CD14-positive monocyte (primary cell): Measurements from ENCODE around the gene ZNF778. TPM values are rescaled to one million over a fixed set of nuclear protein-coding genes. Genes with fewer than 3 reads are reported as not detected.
A peak's percentile ranks its signal among the peaks of the same experiment; 100 is the strongest.

ENCODE experiments used
- DNase-seq, 3 donors: peaks; one replicate each; pipeline ENCODE4 v3.0.0-alpha.2; 2011 to 2022
- H2AFZ ChIP-seq: 2 replicates; pipeline ENCODE4 v1.6.0; 2012; ENCODE audit warnings: mild to moderate bottlenecking, low read depth, low read length, inconsistent platforms; ENCODE audit not compliant: insufficient read depth, poor library complexity, severe bottlenecking
- H3K27ac ChIP-seq, 2 donors: 1 replicate in 1 of 2; 2 replicates in 1 of 2; pipeline ENCODE4 v1.5.1; 2012 to 2013; ENCODE audit warnings: low read length in 2 of 2, control low read depth in 1 of 2, inconsistent platforms in 1 of 2, low read depth in 1 of 2, mild to moderate bottlenecking in 1 of 2
- H3K27me3 ChIP-seq, 2 donors: one replicate each; pipeline versions ENCODE4 v1.6.0 to v1.6.1; 2011 to 2013; ENCODE audit warnings: low read length in 2 of 2; ENCODE audit not compliant: control insufficient read depth in 2 of 2, insufficient read depth in 2 of 2
- H3K36me3 ChIP-seq, 2 donors: replicated peaks in 1 of 2; 1 replicate in 1 of 2; 2 replicates in 1 of 2; pipeline versions ENCODE4 v1.5.1 to v1.6.1; 2012 to 2013; ENCODE audit warnings: low read length in 2 of 2, control low read depth in 1 of 2, inconsistent platforms in 1 of 2, mild to moderate bottlenecking in 1 of 2; ENCODE audit not compliant: insufficient read depth in 2 of 2, control insufficient read depth in 1 of 2
- H3K4me1 ChIP-seq, 2 donors: 1 replicate in 1 of 2; 2 replicates in 1 of 2; pipeline versions ENCODE4 v1.5.1 to v1.6.1; 2012 to 2013; ENCODE audit warnings: low read length in 2 of 2, control low read depth in 1 of 2, inconsistent platforms in 1 of 2, mild to moderate bottlenecking in 1 of 2, moderate library complexity in 1 of 2; ENCODE audit not compliant: insufficient read depth in 2 of 2, control insufficient read depth in 1 of 2
- H3K4me2 ChIP-seq: replicated peaks from 2 replicates; pipeline ENCODE3; 2012; ENCODE audit warnings: low read length, moderate library complexity, mild to moderate bottlenecking; ENCODE audit not compliant: poor library complexity, severe bottlenecking; ENCODE audit errors: extremely low read depth
- H3K4me3 ChIP-seq, 3 experiments: fragments of 200-600 bp in 1 of 3; sonication (generic) in 1 of 3; replicated peaks in 1 of 3; 1 replicate in 2 of 3; 2 replicates in 1 of 3; pipeline ENCODE4 v1.5.1; 2011 to 2013; ENCODE audit warnings: low read length in 3 of 3, mild to moderate bottlenecking in 3 of 3, control low read depth in 2 of 3, low read depth in 2 of 3, inconsistent platforms in 1 of 3, moderate library complexity in 1 of 3
- H3K79me2 ChIP-seq: 2 replicates; pipeline ENCODE4 v1.6.0; 2012; ENCODE audit warnings: mild to moderate bottlenecking, control low read depth, inconsistent platforms, low read length, moderate library complexity; ENCODE audit not compliant: insufficient read depth
- H3K9ac ChIP-seq: 2 replicates; pipeline ENCODE4 v1.6.0; 2017; ENCODE audit warnings: low read length, mild to moderate bottlenecking; ENCODE audit not compliant: insufficient read depth, poor library complexity, severe bottlenecking
- H3K9me3 ChIP-seq, 2 donors: replicated peaks in 1 of 2; 1 replicate in 1 of 2; 2 replicates in 1 of 2; pipeline versions ENCODE4 v1.5.1 to v1.6.1; 2012 to 2013; ENCODE audit warnings: low read length in 2 of 2, control low read depth in 1 of 2; ENCODE audit not compliant: control insufficient read depth in 1 of 2, insufficient read depth in 1 of 2
- H4K20me1 ChIP-seq: 2 replicates; pipeline ENCODE4 v1.6.0; 2012; ENCODE audit warnings: mild to moderate bottlenecking, low read length, control low read depth, moderate library complexity; ENCODE audit not compliant: insufficient read depth
- H3K27ac Mint-ChIP-seq, 7 donors: one replicate each; pipeline ENCODE4 v1.8.0; 2020; ENCODE audit warnings: mild to moderate bottlenecking in 7 of 7, mixed read lengths in 7 of 7, moderate library complexity in 6 of 7, inconsistent platforms in 2 of 7
- H3K27me3 Mint-ChIP-seq, 3 donors: one replicate each; pipeline ENCODE4 v1.8.0; 2021 to 2022; ENCODE audit warnings: low read depth in 3 of 3, mild to moderate bottlenecking in 3 of 3, mixed read lengths in 3 of 3, moderate library complexity in 3 of 3, inconsistent platforms in 1 of 3
- H3K36me3 Mint-ChIP-seq, 2 donors: one replicate each; pipeline ENCODE4 v1.8.0; 2020; ENCODE audit warnings: mixed read lengths in 2 of 2, inconsistent platforms in 1 of 2, mild to moderate bottlenecking in 1 of 2
- H3K4me1 Mint-ChIP-seq: one replicate; pipeline ENCODE4 v1.8.0; 2020; ENCODE audit warnings: mild to moderate bottlenecking, mixed read lengths
- H3K4me3 Mint-ChIP-seq, 2 donors: one replicate each; pipeline ENCODE4 v1.8.0; 2020; ENCODE audit warnings: mild to moderate bottlenecking in 2 of 2, mixed read lengths in 2 of 2, moderate library complexity in 1 of 2
- H3K9me3 Mint-ChIP-seq, 7 donors: one replicate each; pipeline ENCODE4 v1.8.0; 2020 to 2022; ENCODE audit warnings: mixed read lengths in 7 of 7, mild to moderate bottlenecking in 6 of 7, moderate library complexity in 6 of 7, inconsistent platforms in 2 of 7
- WGBS: methylation state at CpG from one replicate; pipeline ENCODE4 v1.1.5; 2013; ENCODE audit warnings: missing lambda C conversion rate; ENCODE audit not compliant: insufficient coverage; 5-methylcytosine and 5-hydroxymethylcytosine counted together
- intact Hi-C, 2 donors: fragments of 100-400 bp; cut with micrococcal nuclease; formaldehyde crosslinking; loops; one replicate each; pipeline versions ENCODE4 v1.15.0 to v1.15.1; 2023
- polyA plus RNA-seq, 3 donors: library from polyadenylated mRNA; depleted of rRNA in 1 of 3; unstranded in 2 of 3; stranded (reverse) in 1 of 3; fragments of 300-500 nt in 2 of 3; fragments of >200 nt in 1 of 3; fragmentation: Illumina TruSeq in 2 of 3; gene quantifications; 1 replicate in 2 of 3; 2 replicates in 1 of 3; pipeline ENCODE4 v1.2.3, GENCODE V29; 2012 to 2021
- TF ChIP-seq, protein P1 (sequence below): fragments of 200-600 bp; IDR thresholded peaks from one replicate; pipeline ENCODE4 v1.8.0; 2022; ENCODE audit warnings: antibody characterized with exemption, mild to moderate bottlenecking

The ZNF778 gene
- polyA plus RNA-seq, 3 donors, result 0.51 to 9.0 (median 0.60) TPM

GRCh38 chr16:89175280-89176146, 42.0 kb upstream of the ZNF778 start:
- no peak overlapping the region for H3K4me3 ChIP-seq
- intact Hi-C loops, result no loop called here
- peaks cover 0 to 4% (median 0%) of the 10 kb centered on the region in 7 donors for H3K9me3 Mint-ChIP-seq

DNA sequence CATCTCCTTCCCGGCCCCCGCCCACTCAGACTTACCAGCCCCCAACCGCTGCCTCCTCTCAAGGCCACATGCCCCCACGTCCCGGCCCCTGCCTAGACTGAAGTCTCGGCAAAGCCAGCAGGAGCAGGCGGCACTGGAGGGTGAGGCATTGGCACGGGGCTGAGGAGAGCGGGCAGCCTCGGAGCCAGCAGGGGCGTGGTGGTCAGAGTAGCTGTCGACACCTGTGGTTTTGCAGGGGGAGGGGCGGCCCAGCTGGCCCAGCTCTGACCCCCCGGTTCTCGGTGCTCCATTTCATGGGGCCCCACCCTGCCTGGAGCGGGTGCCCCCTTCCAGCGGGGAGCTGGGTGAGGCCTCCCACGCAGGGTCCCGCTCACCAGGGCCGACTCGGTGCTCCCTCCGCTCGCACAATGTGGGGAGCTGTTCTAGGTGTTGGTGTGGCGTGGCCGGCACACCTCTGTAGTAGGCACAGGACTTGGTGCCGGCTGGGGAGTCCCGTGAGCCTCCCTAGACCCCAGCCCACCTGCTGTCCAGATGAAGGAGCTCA, 41.3 kb upstream of the ZNF778 start:
- Mint-ChIP-seq H3K9me3 (no peaks in the 10 kb centered on the region), H3K27me3 (peaks cover 2 to 27% (median 2%) of the 10 kb centered on the region in 3 donors), H3K4me3 (peak overlapping the region in 1 of 2 donors; percentile 37), H3K27ac (no peak overlapping the region), H3K4me1 (no peaks in the 10 kb centered on the region), H3K36me3 (no peaks in the 10 kb centered on the region)
- no peak overlapping the region for H3K9ac ChIP-seq
- H3K4me1 ChIP-seq, result peaks cover 4 to 6% of the 10 kb centered on the region in 2 donors
- H3K27ac ChIP-seq, result no peak overlapping the region
- H3K4me3 ChIP-seq, result no peak overlapping the region
- 92% methylated on average over 13 of the region's 27 CpGs for WGBS
- no peaks in the 10 kb centered on the region for H3K36me3 ChIP-seq
- H3K79me2 ChIP-seq, result no peaks in the 10 kb centered on the region
- no peaks in the 10 kb centered on the region for H3K9me3 ChIP-seq
- TF ChIP-seq, protein P1, sequence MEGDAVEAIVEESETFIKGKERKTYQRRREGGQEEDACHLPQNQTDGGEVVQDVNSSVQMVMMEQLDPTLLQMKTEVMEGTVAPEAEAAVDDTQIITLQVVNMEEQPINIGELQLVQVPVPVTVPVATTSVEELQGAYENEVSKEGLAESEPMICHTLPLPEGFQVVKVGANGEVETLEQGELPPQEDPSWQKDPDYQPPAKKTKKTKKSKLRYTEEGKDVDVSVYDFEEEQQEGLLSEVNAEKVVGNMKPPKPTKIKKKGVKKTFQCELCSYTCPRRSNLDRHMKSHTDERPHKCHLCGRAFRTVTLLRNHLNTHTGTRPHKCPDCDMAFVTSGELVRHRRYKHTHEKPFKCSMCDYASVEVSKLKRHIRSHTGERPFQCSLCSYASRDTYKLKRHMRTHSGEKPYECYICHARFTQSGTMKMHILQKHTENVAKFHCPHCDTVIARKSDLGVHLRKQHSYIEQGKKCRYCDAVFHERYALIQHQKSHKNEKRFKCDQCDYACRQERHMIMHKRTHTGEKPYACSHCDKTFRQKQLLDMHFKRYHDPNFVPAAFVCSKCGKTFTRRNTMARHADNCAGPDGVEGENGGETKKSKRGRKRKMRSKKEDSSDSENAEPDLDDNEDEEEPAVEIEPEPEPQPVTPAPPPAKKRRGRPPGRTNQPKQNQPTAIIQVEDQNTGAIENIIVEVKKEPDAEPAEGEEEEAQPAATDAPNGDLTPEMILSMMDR, result no peak
- intact Hi-C loops, result no loop called here
- no peak for DNase-seq
- peaks cover 0 to 22% of the 10 kb centered on the region in 2 donors for H3K27me3 ChIP-seq
- H4K20me1 ChIP-seq, result no peaks in the 10 kb centered on the region
- H2AFZ ChIP-seq, result no peak overlapping the region
- H3K4me2 ChIP-seq, result no peak overlapping the region

More at GRCh38 chr16:89175280-89176146, 42.0 kb upstream of the ZNF778 start:
- H3K27ac Mint-ChIP-seq, result no peak overlapping the region
- H3K27me3 ChIP-seq, result peaks cover 0 to 28% of the 10 kb centered on the region in 2 donors
- peaks cover 5% of the 10 kb centered on the region for H3K4me1 Mint-ChIP-seq
- TF ChIP-seq, protein P1, result no peak
- WGBS, result 68% methylated on average over 18 of the region's 20 CpGs
- H4K20me1 ChIP-seq, result no peaks in the 10 kb centered on the region
- no peak overlapping the region for H3K4me3 Mint-ChIP-seq
- H3K4me1 ChIP-seq, result peaks cover 11 to 12% of the 10 kb centered on the region in 2 donors
- no peak overlapping the region for H3K27ac ChIP-seq
- no peak overlapping the region for H3K9ac ChIP-seq
- H3K9me3 ChIP-seq, result no peaks in the 10 kb centered on the region
- no peak overlapping the region for H2AFZ ChIP-seq
- no peak overlapping the region for H3K4me2 ChIP-seq
- DNase-seq, result no peak
- H3K79me2 ChIP-seq, result no peaks in the 10 kb centered on the region
- H3K36me3 ChIP-seq, result no peaks in the 10 kb centered on the region
- no peaks in the 10 kb centered on the region for H3K36me3 Mint-ChIP-seq
- peaks cover 6 to 32% (median 6%) of the 10 kb centered on the region in 3 donors for H3K27me3 Mint-ChIP-seq
